ENCODE data around the gene BCAS3. TPM values are rescaled to one million over a fixed set of nuclear protein-coding genes. Genes with fewer than 3 reads are reported as not detected.

The BCAS3 gene
- total RNA-seq, 2 experiments from 2014 or later = 5.1 to 6.9 TPM

DNA sequence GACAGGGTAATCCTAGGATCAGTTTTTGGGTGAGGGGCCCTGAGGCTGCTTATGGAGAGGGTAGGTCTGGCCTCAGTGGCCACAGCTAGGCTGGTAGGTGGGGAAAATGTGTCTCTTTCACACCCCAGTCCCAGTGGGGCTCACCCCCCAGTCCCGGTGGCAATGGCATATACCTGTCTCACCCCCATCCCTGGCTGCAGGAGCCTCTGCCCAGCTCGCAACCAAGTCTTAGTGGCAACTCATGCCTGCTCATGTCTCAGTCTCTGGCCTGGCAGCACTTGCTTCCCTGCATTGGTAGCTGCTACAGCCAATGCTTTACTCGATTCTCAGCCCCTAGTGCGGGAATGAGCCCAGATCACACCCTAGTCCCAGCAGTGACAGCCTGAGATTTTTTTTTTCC lies 221.5 kb downstream of the BCAS3 start:
- Mint-ChIP-seq H3K27me3 (no peaks in the 10 kb centered on the region), H3K36me3 (ENCODE audit: low read depth) (peaks cover 9% of the 10 kb centered on the region), H3K9me3 (peaks cover 16% of the 10 kb centered on the region), H3K4me3 (no peak overlapping the region), H3K4me1 (ENCODE audit: low read depth) (no peaks in the 10 kb centered on the region), H3K27ac (no peak overlapping the region)
- intact Hi-C loops (cut with micrococcal nuclease) = no loop called here
- POLR2A ChIA-PET = interaction anchor here (1.0 kb wide), 1 partner anchor 10 kb away, joined by 5 read pairs; no protein-coding TSS in a partner anchor
- TF ChIP-seq, protein P1, sequence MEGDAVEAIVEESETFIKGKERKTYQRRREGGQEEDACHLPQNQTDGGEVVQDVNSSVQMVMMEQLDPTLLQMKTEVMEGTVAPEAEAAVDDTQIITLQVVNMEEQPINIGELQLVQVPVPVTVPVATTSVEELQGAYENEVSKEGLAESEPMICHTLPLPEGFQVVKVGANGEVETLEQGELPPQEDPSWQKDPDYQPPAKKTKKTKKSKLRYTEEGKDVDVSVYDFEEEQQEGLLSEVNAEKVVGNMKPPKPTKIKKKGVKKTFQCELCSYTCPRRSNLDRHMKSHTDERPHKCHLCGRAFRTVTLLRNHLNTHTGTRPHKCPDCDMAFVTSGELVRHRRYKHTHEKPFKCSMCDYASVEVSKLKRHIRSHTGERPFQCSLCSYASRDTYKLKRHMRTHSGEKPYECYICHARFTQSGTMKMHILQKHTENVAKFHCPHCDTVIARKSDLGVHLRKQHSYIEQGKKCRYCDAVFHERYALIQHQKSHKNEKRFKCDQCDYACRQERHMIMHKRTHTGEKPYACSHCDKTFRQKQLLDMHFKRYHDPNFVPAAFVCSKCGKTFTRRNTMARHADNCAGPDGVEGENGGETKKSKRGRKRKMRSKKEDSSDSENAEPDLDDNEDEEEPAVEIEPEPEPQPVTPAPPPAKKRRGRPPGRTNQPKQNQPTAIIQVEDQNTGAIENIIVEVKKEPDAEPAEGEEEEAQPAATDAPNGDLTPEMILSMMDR (IDR thresholded peaks at IDR 0.05) = no peak
- CTCF ChIA-PET = no interaction called here
- ATAC-seq (no peak), DNase-seq (no peak)

DNA sequence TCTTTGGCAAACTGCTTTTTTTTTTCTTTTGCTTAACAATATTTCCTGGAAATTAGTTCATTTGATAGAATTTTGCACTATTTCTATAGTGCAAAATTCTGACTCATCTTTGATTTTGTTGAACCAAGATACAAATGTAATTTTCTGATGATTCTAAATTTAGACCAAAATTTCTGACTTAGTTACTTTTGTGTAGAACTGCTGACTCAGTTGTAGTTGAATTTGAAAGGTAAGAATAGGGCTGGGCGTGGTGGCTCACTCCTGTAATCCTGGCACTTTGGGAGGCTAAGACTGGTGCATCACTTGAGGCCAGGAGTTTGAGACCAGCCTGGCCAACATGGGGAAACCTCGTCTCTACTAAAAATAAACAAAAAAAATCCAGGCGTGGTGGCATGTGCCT lies 223.0 kb downstream of the BCAS3 start:
- CTCF ChIA-PET = no interaction called here
- ATAC-seq (no peak), DNase-seq (no peak)
- Mint-ChIP-seq H3K27ac (no peak overlapping the region), H3K9me3 (peaks cover 8% of the 10 kb centered on the region), H3K36me3 (ENCODE audit: low read depth) (peaks cover 2% of the 10 kb centered on the region), H3K27me3 (no peaks in the 10 kb centered on the region), H3K4me1 (ENCODE audit: low read depth) (no peaks in the 10 kb centered on the region), H3K4me3 (no peak overlapping the region)
- POLR2A ChIA-PET = no interaction called here
- intact Hi-C loops (cut with micrococcal nuclease) = no loop called here
- TF ChIP-seq, protein P1 (IDR thresholded peaks at IDR 0.05) = no peak

DNA sequence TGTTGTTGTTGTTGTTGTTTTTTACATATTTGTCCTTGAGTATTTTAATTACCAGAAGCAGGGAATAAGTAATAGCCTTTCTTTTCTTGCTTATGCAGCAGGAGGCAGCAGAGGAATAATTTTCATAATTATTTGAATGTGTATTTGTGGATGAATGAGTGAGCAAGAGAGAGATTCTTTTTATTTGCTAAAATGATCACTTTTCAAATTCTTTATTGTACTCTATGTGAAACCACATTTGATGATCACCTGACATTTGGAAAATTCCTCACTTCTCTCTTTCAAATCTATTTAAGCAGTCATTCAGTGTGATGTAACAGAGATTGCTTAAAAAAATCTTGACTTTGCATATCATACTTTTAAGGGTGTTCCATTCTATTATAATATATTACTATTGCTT lies 223.6 kb downstream of the BCAS3 start:
- H3K27ac Mint-ChIP-seq = no peak overlapping the region
- H3K27me3 Mint-ChIP-seq = no peaks in the 10 kb centered on the region
- POLR2A ChIA-PET = no interaction called here
- ATAC-seq (no peak), DNase-seq (no peak)
- TF ChIP-seq, protein P1 (IDR thresholded peaks at IDR 0.05) = no peak
- H3K4me3 Mint-ChIP-seq = no peak overlapping the region
- H3K36me3 Mint-ChIP-seq (ENCODE audit: low read depth) = peaks cover 2% of the 10 kb centered on the region
- intact Hi-C loops (cut with micrococcal nuclease) = no loop called here
- H3K4me1 Mint-ChIP-seq (ENCODE audit: low read depth) = no peaks in the 10 kb centered on the region
- H3K9me3 Mint-ChIP-seq = peaks cover 8% of the 10 kb centered on the region
- CTCF ChIA-PET = no interaction called here

DNA sequence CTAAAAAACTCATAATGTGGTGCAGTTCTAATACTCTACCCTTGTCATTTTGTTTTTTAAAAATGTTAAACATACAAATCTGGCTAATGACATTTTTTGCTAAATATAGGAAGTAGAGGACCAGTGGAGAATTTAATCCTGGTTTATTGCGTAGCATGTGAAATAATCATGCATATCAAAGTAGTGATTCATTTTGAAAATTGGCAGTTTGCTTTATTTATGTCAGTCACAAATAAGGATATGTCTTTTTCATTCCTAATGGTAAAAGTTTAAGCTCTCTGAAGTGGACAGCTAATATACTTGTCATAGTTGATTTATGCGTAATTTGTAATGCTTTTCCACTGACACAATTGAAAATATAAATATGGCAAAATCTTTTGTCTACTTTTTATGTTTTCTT lies 224.2 kb downstream of the BCAS3 start:
- DNase-seq (no peak), ATAC-seq (no peak)
- H3K36me3 Mint-ChIP-seq (ENCODE audit: low read depth) = peaks cover under 1% of the 10 kb centered on the region
- H3K4me1 Mint-ChIP-seq (ENCODE audit: low read depth) = no peaks in the 10 kb centered on the region
- intact Hi-C loops (cut with micrococcal nuclease) = no loop called here
- ChIA-PET POLR2A (no interaction called here), CTCF (interaction anchor here (1.3 kb wide), 1 partner anchor 181 kb away, joined by 4 read pairs; no protein-coding TSS in a partner anchor)
- TF ChIP-seq, protein P1 (IDR thresholded peaks at IDR 0.05) = no peak
- no peak overlapping the region for H3K27ac Mint-ChIP-seq
- no peaks in the 10 kb centered on the region for H3K27me3 Mint-ChIP-seq
- peaks cover 4% of the 10 kb centered on the region for H3K9me3 Mint-ChIP-seq
- H3K4me3 Mint-ChIP-seq = no peak overlapping the region

DNA sequence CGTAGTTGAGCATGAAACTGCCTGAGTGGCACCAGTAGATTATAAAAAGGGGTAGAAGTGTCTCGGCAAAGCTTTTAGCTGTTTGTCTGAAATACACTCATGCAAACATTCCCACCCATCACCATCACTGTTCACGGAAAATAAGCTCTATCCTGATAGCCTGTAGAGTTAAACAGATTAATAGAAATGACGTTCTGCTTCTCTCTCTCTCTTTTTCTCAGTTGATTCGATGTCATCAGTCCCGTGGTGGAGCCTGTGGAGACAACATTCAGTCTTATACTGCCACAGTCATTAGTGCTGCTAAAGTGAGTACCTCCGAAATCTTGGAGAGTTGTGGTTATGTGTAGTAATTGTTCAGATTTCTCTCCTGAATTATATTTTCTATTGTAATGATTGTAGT lies 224.7 kb downstream of the BCAS3 start:
- POLR2A ChIA-PET = no interaction called here
- TF ChIP-seq, protein P1 (IDR thresholded peaks at IDR 0.05) = no peak
- ATAC-seq (no peak), DNase-seq (no peak)
- H3K36me3 Mint-ChIP-seq (ENCODE audit: low read depth) = no peaks in the 10 kb centered on the region
- no peaks in the 10 kb centered on the region for H3K4me1 Mint-ChIP-seq (ENCODE audit: low read depth)
- intact Hi-C loops (cut with micrococcal nuclease) = no loop called here
- no peaks in the 10 kb centered on the region for H3K9me3 Mint-ChIP-seq
- CTCF ChIA-PET = interaction anchor here (1.3 kb wide), 1 partner anchor 182 kb away, joined by 4 read pairs; no protein-coding TSS in a partner anchor
- H3K27ac Mint-ChIP-seq = no peak overlapping the region
- no peaks in the 10 kb centered on the region for H3K27me3 Mint-ChIP-seq
- no peak overlapping the region for H3K4me3 Mint-ChIP-seq

Data from activated CD8-positive, alpha-beta T cell treated with anti-CD3 and anti-CD28 coated beads for 36 hours (primary cell).